ENCODE results near the gene ETFA. TPM values are rescaled to one million over a fixed set of nuclear protein-coding genes. Genes with fewer than 3 reads are reported as not detected.

The ETFA gene
- total and polyA plus RNA-seq, 2 of the 8 experiments (the other 6 are each of a cell fraction or from before 2014, with no cell fraction given), result 60.9 to 90.0 TPM

DNA sequence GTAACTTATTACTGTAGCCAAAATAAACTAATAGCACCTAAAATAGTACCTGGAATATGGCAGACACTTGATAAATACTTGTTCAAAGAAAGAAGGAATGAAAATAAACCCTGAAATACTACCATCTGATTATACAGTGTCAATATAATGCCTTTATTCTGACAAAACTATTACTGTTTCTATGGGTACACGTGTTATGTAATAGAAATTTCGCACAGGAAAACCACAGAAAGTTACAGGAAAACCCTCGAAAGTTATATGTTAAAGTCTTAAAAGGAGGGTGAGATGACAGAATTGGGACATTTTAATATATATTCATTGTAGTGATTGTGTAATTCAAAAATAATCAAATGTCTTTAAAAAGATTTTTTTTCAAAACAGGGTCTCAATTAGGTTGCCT is 28.8 kb downstream of the ETFA start (continued):
- TF ChIP-seq RXRA (IDR thresholded peaks at IDR 0.05; ENCODE audit: insufficient read depth, low read depth, low read length) (no peak), CTBP2 (IDR thresholded peaks at IDR 0.05; ENCODE audit: borderline replicate concordance, insufficient read depth, insufficient read length, low read length) (no peak), PHF8 (conservative IDR thresholded peaks at IDR 0.05; ENCODE audit: low read depth, low read length) (no peak), KDM4A (IDR thresholded peaks at IDR 0.05; ENCODE audit: low read depth, low read length, severe bottlenecking) (no peak), BCL11A (IDR thresholded peaks at IDR 0.05; ENCODE audit: low read depth in 2 of 2, low read length in 2 of 2) (no peak), TCF12 (IDR thresholded peaks at IDR 0.05; ENCODE audit: low read depth, low read length) (no peak), ZNF274 (IDR thresholded peaks at IDR 0.05; ENCODE audit: borderline replicate concordance, extremely low read depth, low read length) (no peak)

Data from H1 (cell line).